Omental fat pad (tissue), 4 donors: ENCODE results near the gene NEK2. TPM values are rescaled to one million over a fixed set of nuclear protein-coding genes. Genes with fewer than 3 reads are reported as not detected.
"Not testable (repeated sequence)": the region's sequence is repeated elsewhere in the genome, so short reads cannot be mapped to it uniquely, and the experiment has no call there.

Source experiments
- ATAC-seq: fragments of 150-250 bp; one replicate; pipeline ENCODE4 v1.9.1; 2016; ENCODE audit warnings: mild to moderate bottlenecking, moderate library complexity; ENCODE audit not compliant: low FRiP score
- DNase-seq: peaks from one replicate; pipeline ENCODE4 v3.0.0-alpha.2; 2019; ENCODE audit warnings: low spot score
- total RNA-seq, 4 donors: library from RNA; depleted of rRNA; stranded (reverse); fragments of >200 nt; gene quantifications; one replicate each; pipeline ENCODE4 v1.1.0, GENCODE V29; 2016
- TF ChIP-seq, protein P1 (sequence below), 3 donors: fragments of 450-650 bp; IDR thresholded peaks; one replicate each; pipeline ENCODE4 v1.5.1; 2016 to 2017; ENCODE audit warnings: antibody characterized with exemption in 3 of 3, mild to moderate bottlenecking in 3 of 3, moderate library complexity in 2 of 3

Gene NEK2
- total RNA-seq, 4 donors from 2014 or later, result 0.47 to 0.60 TPM; not detected in 2

DNA sequence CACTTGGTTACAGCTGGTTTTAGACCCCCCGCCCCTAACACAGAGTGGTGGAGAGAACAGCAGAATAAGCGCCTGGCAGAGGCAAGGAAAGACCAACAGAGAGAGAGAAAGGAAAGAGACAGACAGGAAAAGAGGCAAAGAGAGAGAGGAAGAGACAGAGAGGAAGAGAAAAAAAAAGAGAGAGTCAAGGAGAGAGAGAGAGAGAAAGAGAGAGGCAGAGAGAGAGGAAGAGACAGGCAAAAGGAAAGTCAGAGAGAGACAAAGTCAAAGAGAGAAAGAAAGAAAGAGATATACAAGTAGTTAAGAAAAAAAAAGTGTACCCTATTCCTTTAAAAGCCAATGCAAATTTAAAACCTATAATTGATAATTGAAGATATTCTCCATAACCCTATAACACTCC is 13.0 kb upstream of the NEK2 start:
- DNase-seq (no peak), ATAC-seq (no peak)
- TF ChIP-seq, protein P1, sequence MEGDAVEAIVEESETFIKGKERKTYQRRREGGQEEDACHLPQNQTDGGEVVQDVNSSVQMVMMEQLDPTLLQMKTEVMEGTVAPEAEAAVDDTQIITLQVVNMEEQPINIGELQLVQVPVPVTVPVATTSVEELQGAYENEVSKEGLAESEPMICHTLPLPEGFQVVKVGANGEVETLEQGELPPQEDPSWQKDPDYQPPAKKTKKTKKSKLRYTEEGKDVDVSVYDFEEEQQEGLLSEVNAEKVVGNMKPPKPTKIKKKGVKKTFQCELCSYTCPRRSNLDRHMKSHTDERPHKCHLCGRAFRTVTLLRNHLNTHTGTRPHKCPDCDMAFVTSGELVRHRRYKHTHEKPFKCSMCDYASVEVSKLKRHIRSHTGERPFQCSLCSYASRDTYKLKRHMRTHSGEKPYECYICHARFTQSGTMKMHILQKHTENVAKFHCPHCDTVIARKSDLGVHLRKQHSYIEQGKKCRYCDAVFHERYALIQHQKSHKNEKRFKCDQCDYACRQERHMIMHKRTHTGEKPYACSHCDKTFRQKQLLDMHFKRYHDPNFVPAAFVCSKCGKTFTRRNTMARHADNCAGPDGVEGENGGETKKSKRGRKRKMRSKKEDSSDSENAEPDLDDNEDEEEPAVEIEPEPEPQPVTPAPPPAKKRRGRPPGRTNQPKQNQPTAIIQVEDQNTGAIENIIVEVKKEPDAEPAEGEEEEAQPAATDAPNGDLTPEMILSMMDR (IDR thresholded peaks at IDR 0.05), result no peak

DNA sequence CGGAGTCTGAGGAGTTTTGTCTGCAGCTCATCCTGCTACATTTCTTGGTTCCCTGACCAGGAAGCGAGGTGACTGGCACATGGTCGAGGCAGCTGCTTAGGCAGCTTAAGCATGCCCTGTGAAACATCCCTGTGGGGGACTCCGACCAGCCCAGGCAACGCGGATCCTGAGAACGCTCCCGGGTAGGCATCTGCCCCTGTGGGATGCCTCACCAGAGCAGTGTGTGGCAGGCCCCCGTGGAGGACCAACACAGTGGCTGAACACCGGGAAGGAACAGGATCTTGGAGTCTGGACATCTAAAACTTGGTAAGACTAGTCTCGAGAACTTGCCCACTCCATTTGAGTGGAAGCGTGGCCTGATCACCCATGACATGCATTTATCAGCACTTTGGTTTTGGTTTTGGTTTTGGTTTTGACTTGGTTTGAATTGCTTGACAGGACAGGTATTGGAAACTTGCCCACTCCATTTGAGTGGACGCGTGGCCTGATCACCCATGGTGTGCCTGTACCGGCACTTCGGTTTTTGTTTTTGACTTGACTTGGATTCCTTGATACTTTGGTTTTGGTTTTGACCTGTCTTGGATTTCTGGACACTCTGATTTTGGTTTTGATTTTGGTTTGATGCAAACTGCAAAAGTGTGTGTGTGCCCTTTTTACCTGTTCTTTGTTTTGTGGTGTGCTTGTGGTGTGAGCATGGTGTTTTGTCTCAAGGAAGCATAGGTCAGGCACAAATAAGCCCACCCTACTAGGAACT is 12.2 kb upstream of the NEK2 start:
- ATAC-seq, result no peak
- TF ChIP-seq, protein P1 (IDR thresholded peaks at IDR 0.05), result no peak
- DNase-seq, result no peak

DNA sequence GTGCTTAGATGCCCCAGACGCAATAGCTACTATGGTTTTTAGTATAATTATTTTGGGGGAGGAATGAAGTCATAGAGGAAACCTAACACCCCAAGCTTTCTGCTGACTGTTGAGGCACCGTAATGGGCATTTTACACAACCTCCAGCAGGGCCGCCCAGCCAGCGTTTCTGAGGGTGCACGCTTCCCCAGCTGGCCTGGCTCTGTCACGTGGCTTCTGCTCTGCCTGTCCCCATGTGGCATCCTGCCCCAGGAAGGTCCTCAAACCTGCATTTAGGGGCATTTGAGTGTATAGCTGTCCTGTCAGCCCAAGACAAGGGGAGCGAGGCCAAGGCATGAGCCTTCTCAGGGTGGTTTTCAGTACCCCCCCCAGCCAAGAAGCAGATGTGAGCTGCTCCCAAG is 10.4 kb upstream of the NEK2 start:
- ATAC-seq (no peak), DNase-seq (no peak)
- TF ChIP-seq, protein P1 (IDR thresholded peaks at IDR 0.05), result no peak

DNA sequence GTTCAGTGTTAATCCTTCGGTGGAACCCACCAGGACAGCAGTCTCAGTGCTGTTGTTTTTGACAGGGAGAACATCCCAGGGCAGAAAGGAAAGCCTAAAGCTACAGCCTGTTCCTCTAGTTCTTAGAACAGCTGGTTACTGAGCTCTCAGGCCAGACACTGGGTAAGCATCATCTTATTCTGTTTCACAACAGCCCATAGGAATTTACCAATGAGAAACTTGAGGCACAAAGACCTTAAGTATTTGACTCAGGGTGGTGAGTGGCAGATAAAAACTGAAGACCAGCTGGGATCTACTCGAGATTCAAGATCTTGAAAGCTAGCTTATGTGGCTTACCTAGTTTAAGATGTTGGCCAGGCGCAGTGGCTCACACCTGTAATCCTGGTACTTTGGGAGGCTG is 9.4 kb upstream of the NEK2 start:
- no peak for DNase-seq
- TF ChIP-seq, protein P1 (IDR thresholded peaks at IDR 0.05), result no peak
- ATAC-seq, result no peak

DNA sequence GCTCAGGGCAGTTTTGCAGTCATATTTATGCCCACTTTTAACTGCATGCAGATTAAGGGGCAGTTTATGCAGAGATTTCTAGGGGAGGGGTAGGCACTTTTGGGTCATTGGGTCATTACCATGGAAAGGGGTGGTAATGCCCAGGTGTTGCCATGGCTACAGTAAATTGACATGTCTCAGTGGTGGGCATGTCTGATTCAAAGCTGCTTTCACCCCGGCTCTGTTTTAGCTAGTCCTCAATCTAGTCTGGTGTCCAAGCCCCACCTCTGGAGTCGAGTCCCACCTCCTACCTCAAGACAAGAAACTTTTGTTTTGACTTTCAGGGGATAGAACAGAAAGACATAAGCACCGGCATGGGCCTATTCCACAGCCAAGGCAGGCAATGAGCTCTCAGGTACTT is 8.9 kb upstream of the NEK2 start:
- DNase-seq (no peak), ATAC-seq (no peak)
- TF ChIP-seq, protein P1 (IDR thresholded peaks at IDR 0.05), result no peak

DNA sequence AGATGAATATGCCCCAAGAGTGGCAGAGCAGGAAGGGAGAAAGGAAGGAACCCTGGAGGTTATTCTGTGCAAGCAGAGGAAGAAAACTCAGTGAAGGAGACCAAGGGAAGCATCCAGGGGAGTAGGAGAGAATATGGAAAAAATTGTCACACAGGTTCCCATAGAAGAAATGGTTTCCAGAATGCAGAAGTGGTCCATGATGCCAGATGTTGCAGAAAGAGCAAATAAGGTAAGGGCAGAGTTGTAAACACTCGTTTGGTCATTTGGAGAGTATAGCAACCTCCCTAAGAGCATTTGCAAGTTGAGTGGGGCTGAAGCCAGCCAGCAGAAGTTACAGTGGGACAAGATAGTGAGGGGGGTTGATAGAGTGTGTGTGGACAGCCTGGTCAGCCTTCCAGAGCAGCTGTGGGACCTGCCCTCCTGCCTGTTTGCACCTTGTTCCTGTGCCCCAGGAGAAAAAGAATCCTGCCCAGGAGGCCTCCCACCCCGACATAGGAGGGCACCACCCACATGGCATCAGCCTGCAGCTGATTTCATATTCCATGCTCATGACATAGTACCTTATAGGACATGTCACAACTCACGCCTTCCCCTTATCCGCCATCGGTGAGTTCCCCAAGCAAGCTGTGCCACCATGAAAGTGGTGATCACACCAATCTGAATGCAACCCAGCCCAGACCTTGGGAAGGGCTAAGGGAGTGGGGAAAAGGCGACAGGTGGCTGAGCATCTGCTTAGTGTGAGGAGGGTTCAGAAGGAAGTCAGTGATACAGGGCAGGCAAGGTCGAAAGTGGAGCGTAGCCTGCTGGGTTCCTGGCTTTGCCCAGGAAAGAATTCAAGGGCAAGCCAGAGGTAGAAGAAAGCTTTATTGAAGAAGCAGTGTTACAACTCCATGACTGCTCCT is 8.2 kb upstream of the NEK2 start:
- DNase-seq, result no peak
- ATAC-seq, result no peak
- TF ChIP-seq, protein P1 (IDR thresholded peaks at IDR 0.05), result no peak

DNA sequence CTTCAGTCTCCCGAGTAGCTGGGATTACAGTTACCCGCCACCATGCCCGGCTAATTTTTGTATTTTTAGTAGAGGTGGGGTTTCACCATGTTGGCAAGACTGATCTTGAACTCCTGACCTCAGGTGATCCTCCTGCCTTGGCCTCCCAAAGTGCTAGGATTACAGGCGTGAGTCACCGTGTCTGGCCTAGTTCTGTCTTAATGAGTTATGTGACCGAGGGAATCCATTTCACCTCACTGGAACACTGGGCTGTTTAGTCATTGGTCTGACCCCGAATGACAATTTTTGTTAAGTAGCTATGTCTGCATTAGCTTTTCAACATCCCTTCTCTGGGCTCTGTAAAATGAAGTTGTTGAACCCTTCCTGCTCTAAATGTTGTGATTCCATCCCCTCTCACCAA is 6.8 kb upstream of the NEK2 start:
- not testable (repeated sequence) for ATAC-seq, DNase-seq
